Activated CD8-positive, alpha-beta memory T cell treated with anti-CD3 and anti-CD28 coated beads, Interleukin-2, amount 10 ng/mL, durations not matched to agents 7 days and 5 days (primary cell): Measurements from ENCODE around the gene EIPR1. TPM values are rescaled to one million over a fixed set of nuclear protein-coding genes. Genes with fewer than 3 reads are reported as not detected.

ENCODE experiments used
- ATAC-seq: fragments of 150-1000 bp; cut with Tn5 transposase; one replicate; pipeline ENCODE4 v1.10.0; 2021; ENCODE audit warnings: moderate library complexity
- CTCF ChIA-PET: fragments of 350-600 bp; sonication (Branson Sonifier 250); formaldehyde crosslinking; loops from one replicate; lab custom pipeline; 2021; ENCODE audit warnings: antibody characterized with exemption; lab: Charles Lee
- DNase-seq: peaks from one replicate; pipeline ENCODE4 v3.0.0-alpha.2; 2020
- H3K27ac Mint-ChIP-seq: one replicate; pipeline ENCODE4 v1.8.0; 2021; ENCODE audit warnings: mild to moderate bottlenecking, mixed read lengths
- H3K27me3 Mint-ChIP-seq: one replicate; pipeline ENCODE4 v1.8.0; 2021; ENCODE audit warnings: mixed read lengths
- H3K36me3 Mint-ChIP-seq: one replicate; pipeline ENCODE4 v1.8.0; 2021; ENCODE audit warnings: mild to moderate bottlenecking, mixed read lengths
- H3K4me1 Mint-ChIP-seq: one replicate; pipeline ENCODE4 v1.8.0; 2021; ENCODE audit warnings: mixed read lengths
- H3K4me3 Mint-ChIP-seq: one replicate; pipeline ENCODE4 v1.8.0; 2021; ENCODE audit warnings: mild to moderate bottlenecking, moderate library complexity, mixed read lengths
- H3K9me3 Mint-ChIP-seq: one replicate; pipeline ENCODE4 v1.8.0; 2022; ENCODE audit warnings: low read depth, mixed read lengths
- total RNA-seq, 2 experiments: library from RNA; stranded (reverse); gene quantifications; one replicate each; pipeline ENCODE4 v1.2.3, GENCODE V29; 2021

The EIPR1 gene
- total RNA-seq, 2 experiments from 2014 or later = 40.7 to 44.7 TPM

DNA sequence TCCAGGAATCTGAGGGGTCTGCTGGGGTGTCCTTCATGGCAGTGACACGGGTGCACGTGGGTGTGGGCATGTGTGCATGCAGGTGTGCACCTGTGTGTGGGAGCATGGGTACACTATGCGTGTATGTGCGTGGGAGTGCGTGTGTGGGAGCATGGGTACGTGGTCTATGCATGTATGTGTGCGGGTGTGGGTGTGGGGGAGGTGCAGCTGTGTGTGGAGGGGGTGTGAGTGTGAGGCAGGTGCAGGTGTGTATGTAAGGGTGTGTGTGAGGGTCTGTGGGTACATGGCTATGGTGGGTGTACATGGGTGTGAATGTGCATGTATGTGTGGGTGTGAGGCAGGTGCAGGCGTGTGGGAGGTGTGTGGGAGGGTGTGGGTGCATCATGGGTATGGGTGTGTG, 36.3 kb downstream of the EIPR1 start:
- peaks cover 17% of the 10 kb centered on the region for H3K36me3 Mint-ChIP-seq
- no peak overlapping the region for H3K4me3 Mint-ChIP-seq
- H3K27me3 Mint-ChIP-seq = no peaks in the 10 kb centered on the region
- H3K27ac Mint-ChIP-seq = no peak overlapping the region
- CTCF ChIA-PET = no interaction called here
- DNase-seq (no peak), ATAC-seq (no peak)
- peaks cover 2% of the 10 kb centered on the region for H3K4me1 Mint-ChIP-seq
- no peaks in the 10 kb centered on the region for H3K9me3 Mint-ChIP-seq

DNA sequence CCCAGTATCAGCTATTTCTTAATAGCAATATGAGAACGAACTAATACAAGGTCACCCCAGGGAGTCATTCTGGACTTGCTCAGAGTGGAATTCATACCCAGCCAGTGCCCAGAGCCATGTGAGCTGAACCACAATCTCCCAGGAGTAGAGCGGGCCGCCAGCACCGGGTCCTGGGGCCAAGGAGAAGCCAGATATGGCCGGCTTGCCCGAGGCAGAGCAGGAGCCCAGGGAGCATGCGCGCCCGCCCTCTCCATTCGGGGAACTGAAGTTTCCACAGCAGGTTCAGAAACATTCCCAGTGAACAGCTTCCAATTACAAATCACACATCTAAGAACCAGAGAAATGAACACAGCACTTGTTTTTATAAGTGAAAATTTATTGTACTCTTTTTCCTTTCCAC, 37.5 kb downstream of the EIPR1 start:
- ATAC-seq = no peak
- CTCF ChIA-PET = no interaction called here
- peaks cover 2% of the 10 kb centered on the region for H3K4me1 Mint-ChIP-seq

DNA sequence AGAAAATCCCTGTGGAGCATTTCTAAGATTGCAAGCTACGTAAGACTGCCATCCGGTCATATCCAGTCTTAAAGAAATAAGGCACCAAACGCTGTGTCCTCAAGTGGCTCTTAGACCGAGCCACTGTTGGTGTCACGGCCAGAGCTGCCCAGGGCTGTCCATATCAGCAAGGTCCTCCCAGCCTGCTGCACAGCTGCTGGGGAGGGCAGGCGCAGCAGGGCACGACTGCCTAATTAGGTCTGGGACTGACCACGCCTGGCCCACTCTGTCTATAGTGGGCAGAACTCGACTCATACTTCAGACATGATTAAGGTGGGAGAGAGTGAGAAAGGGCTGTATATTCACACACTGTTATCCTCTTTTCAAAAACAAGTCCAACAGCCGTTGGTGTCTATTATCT, 39.3 kb downstream of the EIPR1 start:
- H3K36me3 Mint-ChIP-seq = peaks cover 42% of the 10 kb centered on the region
- H3K4me3 Mint-ChIP-seq = no peak overlapping the region
- no peak overlapping the region for H3K27ac Mint-ChIP-seq
- no peak for ATAC-seq
- peaks cover 4% of the 10 kb centered on the region for H3K9me3 Mint-ChIP-seq
- no peaks in the 10 kb centered on the region for H3K27me3 Mint-ChIP-seq
- peaks cover 2% of the 10 kb centered on the region for H3K4me1 Mint-ChIP-seq
- DNase-seq = no peak
- CTCF ChIA-PET = no interaction called here

More for the DNA sequence above, 37.5 kb downstream of the EIPR1 start:
- H3K9me3 Mint-ChIP-seq = peaks cover 4% of the 10 kb centered on the region
- H3K4me3 Mint-ChIP-seq = no peak overlapping the region
- DNase-seq = no peak
- H3K27ac Mint-ChIP-seq = no peak overlapping the region
- H3K27me3 Mint-ChIP-seq = no peaks in the 10 kb centered on the region
- peaks cover 28% of the 10 kb centered on the region for H3K36me3 Mint-ChIP-seq

DNA sequence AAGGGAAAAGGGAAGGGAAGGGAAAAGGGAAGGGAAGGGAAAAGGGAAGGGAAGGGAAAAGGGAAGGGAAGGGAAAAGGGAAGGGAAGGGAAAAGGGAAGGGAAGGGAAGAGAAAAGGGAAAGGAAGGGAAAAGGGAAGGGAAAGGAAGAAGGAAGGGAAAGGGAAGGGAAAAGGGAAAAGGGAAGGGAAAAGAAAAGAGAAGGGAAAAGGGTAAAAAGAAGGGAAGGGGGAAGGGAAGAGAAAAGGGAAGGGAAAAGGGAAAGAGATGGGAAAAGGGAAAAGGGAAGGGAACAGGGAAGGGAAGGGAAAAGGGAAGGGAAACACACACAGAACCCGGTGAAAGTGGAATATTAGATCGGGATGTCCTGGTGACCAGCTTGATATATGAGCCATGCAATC, 40.8 kb downstream of the EIPR1 start:
- CTCF ChIA-PET = no interaction called here
- no peak overlapping the region for H3K27ac Mint-ChIP-seq
- H3K27me3 Mint-ChIP-seq = no peaks in the 10 kb centered on the region
- H3K4me1 Mint-ChIP-seq = no peaks in the 10 kb centered on the region
- H3K9me3 Mint-ChIP-seq = peaks cover 4% of the 10 kb centered on the region
- ATAC-seq (no peak), DNase-seq (no peak)
- no peak overlapping the region for H3K4me3 Mint-ChIP-seq
- H3K36me3 Mint-ChIP-seq = peaks cover 57% of the 10 kb centered on the region

DNA sequence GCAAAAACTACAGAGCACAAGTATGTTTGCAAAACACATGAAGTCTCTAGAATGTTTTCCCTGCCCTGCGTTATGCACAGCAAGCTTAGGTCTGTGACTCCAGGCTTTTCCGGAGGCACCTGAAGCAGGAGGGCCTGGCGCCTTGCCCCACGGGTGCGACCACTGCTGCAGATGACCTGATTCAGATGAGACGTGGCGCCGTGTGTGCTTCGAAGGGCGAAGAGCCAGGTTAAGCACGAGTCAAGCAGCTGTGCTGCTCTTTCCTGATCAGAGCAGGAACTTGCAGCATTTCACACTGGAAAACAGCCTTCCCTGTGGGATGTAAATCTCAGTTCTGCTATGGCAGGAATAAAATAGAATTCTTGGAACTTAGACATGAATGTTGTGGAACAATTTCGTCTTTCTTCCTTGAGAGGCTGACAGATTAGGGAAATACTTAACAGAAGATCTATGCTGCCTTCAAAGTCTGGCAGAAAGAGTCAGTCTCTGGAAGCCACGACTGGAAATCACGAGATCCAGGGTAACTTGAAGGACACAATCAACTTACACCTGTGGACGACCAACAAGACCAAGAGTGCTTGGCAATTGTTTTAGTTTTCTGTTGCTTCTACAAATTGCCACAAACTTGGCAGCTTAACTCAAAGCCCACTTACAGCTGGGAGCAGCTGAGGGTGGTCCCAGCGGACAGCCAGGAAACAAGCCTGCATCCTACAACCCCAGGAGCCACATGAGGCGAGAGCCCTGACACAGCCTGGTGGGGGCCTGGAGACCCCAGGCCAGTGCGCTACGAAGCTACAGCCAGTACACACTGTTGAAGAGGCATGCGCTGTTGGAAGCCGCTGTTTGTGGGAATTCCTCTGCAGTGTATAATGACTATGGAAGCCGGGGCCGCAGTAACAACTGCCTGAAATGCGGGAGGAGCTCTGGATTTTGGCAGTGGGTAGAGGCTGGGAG, 42.9 kb downstream of the EIPR1 start:
- no peak overlapping the region for H3K27ac Mint-ChIP-seq
- no peak for ATAC-seq
- H3K4me3 Mint-ChIP-seq = no peak overlapping the region
- CTCF ChIA-PET = no interaction called here
- no peaks in the 10 kb centered on the region for H3K4me1 Mint-ChIP-seq
- peaks cover 14% of the 10 kb centered on the region for H3K9me3 Mint-ChIP-seq
- no peak for DNase-seq
- no peaks in the 10 kb centered on the region for H3K27me3 Mint-ChIP-seq
- H3K36me3 Mint-ChIP-seq = peaks cover 65% of the 10 kb centered on the region

DNA sequence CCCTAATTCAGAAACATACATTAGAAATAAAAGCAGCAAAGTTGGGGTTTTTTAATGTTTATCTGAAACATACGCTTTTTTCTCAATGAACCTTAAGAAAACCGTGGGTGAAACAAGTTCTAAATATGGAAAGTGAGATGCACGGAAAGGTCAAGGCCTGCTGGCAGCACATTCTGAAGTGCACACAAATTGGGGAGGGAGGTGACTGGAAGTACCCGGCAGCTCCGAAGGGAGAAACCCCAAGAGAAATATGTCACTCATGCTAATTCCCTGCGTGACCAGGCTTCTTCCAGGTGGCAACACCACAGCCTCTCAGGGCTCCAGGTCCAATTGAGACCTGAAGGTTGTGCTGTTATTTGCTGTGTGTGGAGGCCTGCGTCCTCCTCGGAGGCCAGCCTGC, 45.5 kb downstream of the EIPR1 start:
- ATAC-seq (no peak), DNase-seq (no peak)
- H3K27me3 Mint-ChIP-seq = no peaks in the 10 kb centered on the region
- CTCF ChIA-PET = no interaction called here
- H3K4me1 Mint-ChIP-seq = no peaks in the 10 kb centered on the region
- H3K4me3 Mint-ChIP-seq = no peak overlapping the region
- no peak overlapping the region for H3K27ac Mint-ChIP-seq
- peaks cover 56% of the 10 kb centered on the region for H3K36me3 Mint-ChIP-seq
- peaks cover 14% of the 10 kb centered on the region for H3K9me3 Mint-ChIP-seq

DNA sequence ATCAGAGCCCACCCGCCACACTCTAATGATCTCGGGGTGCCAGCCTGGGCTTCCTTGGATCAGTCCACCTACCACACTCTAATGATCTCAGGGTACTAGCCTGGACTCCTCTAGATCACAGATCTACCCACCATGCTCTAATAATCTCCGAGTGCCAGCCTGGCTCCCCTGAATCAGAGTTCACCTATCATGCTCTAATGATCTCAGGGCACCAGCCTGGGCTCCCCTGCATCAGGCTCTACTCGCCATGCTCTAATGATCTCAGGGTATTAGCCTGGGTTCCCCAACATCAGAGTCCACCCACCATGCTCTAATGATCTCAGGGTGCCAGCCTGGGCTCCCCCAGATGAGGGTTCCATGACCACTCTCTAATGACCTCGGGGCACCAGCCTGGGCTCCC, 48.1 kb downstream of the EIPR1 start:
- H3K4me3 Mint-ChIP-seq = no peak overlapping the region
- ATAC-seq (no peak), DNase-seq (no peak)
- H3K4me1 Mint-ChIP-seq = no peaks in the 10 kb centered on the region
- H3K36me3 Mint-ChIP-seq = peaks cover 34% of the 10 kb centered on the region
- CTCF ChIA-PET = no interaction called here
- H3K9me3 Mint-ChIP-seq = peaks cover 10% of the 10 kb centered on the region
- no peak overlapping the region for H3K27ac Mint-ChIP-seq
- no peaks in the 10 kb centered on the region for H3K27me3 Mint-ChIP-seq

DNA sequence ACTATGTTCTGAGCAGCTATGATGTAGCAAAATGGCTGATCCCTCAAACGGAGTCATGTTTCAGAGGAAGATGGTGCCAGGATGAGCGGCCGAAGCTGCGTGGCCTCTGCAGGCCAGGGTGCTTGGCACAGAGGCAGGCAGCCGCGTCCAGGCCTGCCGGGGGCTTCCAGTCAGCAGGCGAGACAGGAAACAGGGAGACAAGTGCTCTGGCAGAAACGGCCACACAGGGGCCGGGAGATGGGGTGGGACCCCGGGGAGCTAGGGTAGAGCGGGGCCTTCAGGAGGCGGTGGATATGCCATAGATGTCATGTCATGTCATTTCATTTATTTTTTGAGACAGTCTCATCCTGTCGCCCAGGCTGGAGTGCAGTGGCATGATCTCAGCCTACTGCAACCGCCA, 50.7 kb downstream of the EIPR1 start:
- Mint-ChIP-seq H3K4me3 (no peak overlapping the region), H3K27me3 (no peaks in the 10 kb centered on the region), H3K4me1 (no peaks in the 10 kb centered on the region), H3K27ac (no peak overlapping the region), H3K36me3 (peaks cover 12% of the 10 kb centered on the region), H3K9me3 (peaks cover 10% of the 10 kb centered on the region)
- CTCF ChIA-PET = no interaction called here
- ATAC-seq (no peak), DNase-seq (no peak)

DNA sequence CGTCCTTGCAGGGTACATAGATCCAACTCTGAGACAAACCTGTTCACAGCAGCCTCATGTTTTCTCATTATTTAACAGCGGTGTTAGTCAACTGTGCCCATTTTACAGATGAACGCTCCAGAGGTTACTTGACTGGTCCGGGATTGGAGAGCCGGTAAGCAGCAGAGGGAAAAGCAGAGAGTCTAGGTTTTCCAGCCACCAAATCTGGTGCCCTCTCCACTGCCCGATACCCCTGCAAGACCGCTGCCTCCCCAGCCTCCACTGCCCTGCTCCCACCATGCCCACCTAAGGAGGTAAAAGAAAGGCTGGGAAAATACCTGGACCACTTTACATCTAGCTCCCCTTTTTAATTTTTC, 51.5 kb downstream of the EIPR1 start:
- peaks cover 10% of the 10 kb centered on the region for H3K9me3 Mint-ChIP-seq
- CTCF ChIA-PET = no interaction called here
- H3K27ac Mint-ChIP-seq = no peak overlapping the region
- no peaks in the 10 kb centered on the region for H3K27me3 Mint-ChIP-seq
- H3K4me3 Mint-ChIP-seq = no peak overlapping the region
- DNase-seq = no peak
- H3K4me1 Mint-ChIP-seq = no peaks in the 10 kb centered on the region
- no peak for ATAC-seq
- H3K36me3 Mint-ChIP-seq = peaks cover 12% of the 10 kb centered on the region

DNA sequence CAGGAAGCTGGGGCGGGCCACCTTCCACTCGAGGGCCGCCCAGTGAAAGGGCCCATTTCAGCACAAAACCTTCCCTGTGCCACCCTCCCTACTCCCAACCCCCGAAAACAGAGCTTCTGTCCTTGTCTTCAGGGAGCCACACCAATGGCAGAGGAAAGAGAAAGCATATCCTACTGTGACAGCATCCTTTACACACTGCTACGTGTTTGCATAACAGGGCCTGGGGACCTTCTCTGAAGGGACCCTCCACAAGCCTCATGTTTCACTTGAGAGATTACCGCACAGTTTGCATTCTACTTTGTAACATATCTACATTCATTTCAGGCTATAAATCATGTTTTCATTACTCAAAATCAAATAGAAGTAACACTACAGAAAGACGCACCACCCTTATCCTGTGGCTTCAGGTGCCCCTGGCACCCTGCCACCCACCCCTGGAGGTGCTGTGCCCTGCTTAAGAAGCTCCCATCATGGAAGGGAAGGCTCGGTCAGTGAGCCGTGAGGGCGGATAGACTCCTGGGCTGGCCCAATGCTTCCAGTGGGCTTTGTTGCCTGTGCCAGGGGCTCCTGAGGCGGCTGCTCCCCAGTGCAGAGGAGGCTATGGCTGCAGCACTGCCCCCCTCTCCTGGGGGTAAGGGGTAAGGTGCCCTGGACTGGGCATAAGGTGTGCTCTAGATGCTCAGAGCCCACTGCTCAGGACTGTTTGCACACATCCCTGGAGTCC, 52.0 kb downstream of the EIPR1 start:
- H3K27ac Mint-ChIP-seq = no peak overlapping the region
- ATAC-seq (no peak), DNase-seq (no peak)
- peaks cover 6% of the 10 kb centered on the region for H3K9me3 Mint-ChIP-seq
- no peaks in the 10 kb centered on the region for H3K4me1 Mint-ChIP-seq
- H3K4me3 Mint-ChIP-seq = no peak overlapping the region
- peaks cover 6% of the 10 kb centered on the region for H3K36me3 Mint-ChIP-seq
- H3K27me3 Mint-ChIP-seq = no peaks in the 10 kb centered on the region
- CTCF ChIA-PET = no interaction called here

DNA sequence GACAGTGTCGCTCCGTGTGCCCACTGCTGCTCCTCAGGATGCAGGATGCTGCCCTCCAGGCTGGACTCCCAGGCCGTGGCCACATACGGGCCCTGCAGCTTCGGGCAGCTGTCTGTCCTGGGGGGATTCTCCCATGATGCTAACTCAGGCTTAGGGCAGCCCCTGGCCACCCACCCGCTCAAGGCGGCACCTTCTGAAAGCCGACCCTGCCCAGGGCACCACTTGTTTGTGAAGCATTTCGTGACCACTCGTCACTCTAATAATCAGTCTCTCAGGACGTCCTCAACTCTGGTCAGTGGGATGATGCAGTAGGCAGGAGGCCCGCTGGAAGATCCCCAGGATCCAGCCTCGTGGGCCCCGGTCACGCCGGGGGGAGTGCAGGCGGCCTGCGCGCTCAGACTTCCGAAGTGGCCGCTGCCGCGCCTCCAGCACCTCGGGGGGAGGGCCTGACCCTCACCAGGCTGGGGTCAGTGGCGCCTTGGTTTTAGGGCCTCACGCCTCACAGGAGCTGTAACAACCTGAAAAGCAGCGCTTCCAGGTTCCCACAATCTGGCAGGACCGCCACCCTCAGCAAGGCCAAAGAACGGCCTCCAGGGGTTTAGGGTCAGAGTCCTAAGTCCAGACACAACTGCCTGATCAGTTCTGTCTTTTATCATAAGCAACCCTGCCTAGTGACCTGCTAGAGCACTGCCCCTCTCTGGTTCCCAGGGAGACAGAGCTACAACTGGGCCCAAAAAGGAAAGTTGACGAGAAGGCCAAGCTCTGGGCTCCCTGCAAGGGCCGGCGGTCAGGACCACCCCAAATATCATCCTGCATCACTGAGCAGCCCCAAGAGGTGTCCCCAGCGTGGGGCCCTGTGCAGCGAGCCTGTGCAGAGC, 53.0 kb downstream of the EIPR1 start:
- no peaks in the 10 kb centered on the region for H3K27me3 Mint-ChIP-seq
- no peak overlapping the region for H3K4me3 Mint-ChIP-seq
- CTCF ChIA-PET = no interaction called here
- H3K4me1 Mint-ChIP-seq = no peaks in the 10 kb centered on the region
- H3K36me3 Mint-ChIP-seq = peaks cover 2% of the 10 kb centered on the region
- no peak for DNase-seq
- H3K9me3 Mint-ChIP-seq = no peaks in the 10 kb centered on the region
- ATAC-seq = no peak
- no peak overlapping the region for H3K27ac Mint-ChIP-seq

DNA sequence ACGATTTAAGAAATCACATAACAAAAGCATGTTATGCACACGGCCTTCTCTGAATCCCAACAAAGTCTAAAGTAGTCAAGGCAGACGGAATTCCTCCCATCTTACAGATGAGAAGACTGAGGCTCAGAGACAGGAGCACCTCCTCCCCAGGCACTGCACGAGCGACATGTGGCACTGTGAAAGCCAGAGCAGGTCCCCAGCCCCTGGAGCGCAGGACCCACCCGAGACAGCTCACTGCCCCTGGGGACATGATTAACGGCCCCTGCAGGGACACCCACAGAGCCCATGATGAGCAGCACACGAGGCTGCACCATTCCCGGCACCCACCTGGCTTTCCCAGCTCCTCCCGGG, 53.6 kb downstream of the EIPR1 start:
- H3K4me3 Mint-ChIP-seq = no peak overlapping the region
- ATAC-seq (no peak), DNase-seq (no peak)
- H3K9me3 Mint-ChIP-seq = no peaks in the 10 kb centered on the region
- no peak overlapping the region for H3K27ac Mint-ChIP-seq
- no peaks in the 10 kb centered on the region for H3K4me1 Mint-ChIP-seq
- no peaks in the 10 kb centered on the region for H3K27me3 Mint-ChIP-seq
- peaks cover 6% of the 10 kb centered on the region for H3K36me3 Mint-ChIP-seq
- CTCF ChIA-PET = no interaction called here

DNA sequence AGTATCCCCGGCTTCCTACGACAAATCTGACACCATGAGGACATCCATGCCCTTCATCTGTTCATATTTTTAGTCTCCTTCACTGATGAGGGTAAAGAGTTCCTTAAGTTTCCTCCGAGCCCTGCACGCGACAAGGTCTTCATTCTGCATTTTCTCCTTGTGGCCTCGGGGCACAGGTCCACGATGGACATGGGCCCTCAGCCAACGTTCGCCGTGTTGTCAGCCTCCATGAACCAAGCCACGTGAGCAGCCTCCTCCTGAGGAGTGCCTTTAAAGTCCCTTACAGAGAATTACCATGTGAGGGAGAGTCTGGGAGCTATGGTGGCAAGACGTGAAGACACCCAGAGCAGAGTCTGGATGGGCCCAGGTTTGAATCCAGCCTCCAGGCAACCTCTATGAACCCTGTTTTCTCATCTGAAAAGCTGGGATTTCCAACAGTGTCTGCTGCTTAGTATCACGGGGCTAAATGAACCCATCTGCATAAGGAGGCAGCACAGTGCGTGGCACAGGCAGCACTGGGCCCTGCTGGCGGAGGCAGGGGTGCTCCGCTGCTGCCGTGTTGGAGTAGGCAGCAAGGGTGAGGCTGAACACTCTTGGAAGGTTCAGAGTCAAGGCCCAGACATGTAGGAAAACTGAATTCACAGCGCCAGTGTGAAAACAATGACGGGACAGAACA, 54.1 kb downstream of the EIPR1 start:
- DNase-seq (no peak), ATAC-seq (no peak)
- no peaks in the 10 kb centered on the region for H3K27me3 Mint-ChIP-seq
- no peak overlapping the region for H3K4me3 Mint-ChIP-seq
- H3K4me1 Mint-ChIP-seq = no peaks in the 10 kb centered on the region
- H3K9me3 Mint-ChIP-seq = no peaks in the 10 kb centered on the region
- H3K36me3 Mint-ChIP-seq = peaks cover 11% of the 10 kb centered on the region
- CTCF ChIA-PET = interaction anchor here (0.7 kb wide), 1 partner anchor 13 kb away, joined by 3 read pairs; no protein-coding TSS in a partner anchor
- no peak overlapping the region for H3K27ac Mint-ChIP-seq
